PFSK-1 (cell line): ENCODE measurements around the gene LRRC72.

Experiments used
- FOXP2 ChIP-seq: optimal IDR thresholded peaks from 2 replicates; pipeline ENCODE3; 2011; ENCODE audit warnings: borderline replicate concordance, control low read depth, inconsistent platforms; ENCODE audit not compliant: insufficient read depth; ENCODE audit errors: extremely low read length, extremely low read depth
- POLR2AphosphoS5 ChIP-seq: IDR thresholded peaks from 2 replicates; pipeline ENCODE4 v1.6.1; 2012; ENCODE audit warnings: low read depth, mild to moderate bottlenecking, control low read depth, low read length, moderate library complexity
- SIN3A ChIP-seq: IDR thresholded peaks from 2 replicates; pipeline ENCODE4 v1.6.1; 2012; ENCODE audit warnings: mild to moderate bottlenecking, low read length, moderate library complexity, borderline replicate concordance; ENCODE audit not compliant: insufficient read depth
- TAF1 ChIP-seq: IDR thresholded peaks from 2 replicates; pipeline ENCODE4 v1.6.1; 2012; ENCODE audit warnings: low read length, control low read depth, borderline replicate concordance; ENCODE audit not compliant: insufficient read depth
- TF ChIP-seq, protein P1 (sequence below), 2 experiments: IDR thresholded peaks; 2 replicates each; pipeline versions ENCODE4 v1.6.1 to v1.8.0; 2011 to 2012; ENCODE audit warnings: low read depth in 2 of 2, low read length in 2 of 2, control low read depth in 1 of 2, inconsistent platforms in 1 of 2, mild to moderate bottlenecking in 1 of 2, moderate library complexity in 1 of 2; ENCODE audit not compliant: insufficient read depth in 1 of 2

DNA sequence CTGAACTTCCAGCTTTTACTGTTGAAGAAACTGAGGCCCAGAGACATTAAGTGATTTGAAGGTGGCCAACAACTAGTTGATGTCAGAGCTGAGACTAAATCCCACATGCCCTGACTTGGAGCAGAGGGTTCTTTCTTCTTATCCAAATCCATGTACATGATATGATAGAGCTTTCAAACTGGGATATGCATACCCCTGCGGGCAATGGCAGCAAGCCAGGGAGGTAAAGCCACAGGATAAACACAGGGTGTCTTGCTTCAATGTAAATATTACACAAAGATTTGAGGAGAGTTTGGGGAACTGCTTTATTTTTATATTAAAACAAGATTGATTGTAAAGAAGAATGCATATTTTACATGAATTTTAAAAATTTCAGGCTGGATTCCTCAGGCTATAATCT is 2.3 kb upstream of the LRRC72 start:
- TF ChIP-seq TAF1 (no peak), POLR2AphosphoS5 (no peak), SIN3A (no peak), FOXP2 (no peak)
- TF ChIP-seq, protein P1, sequence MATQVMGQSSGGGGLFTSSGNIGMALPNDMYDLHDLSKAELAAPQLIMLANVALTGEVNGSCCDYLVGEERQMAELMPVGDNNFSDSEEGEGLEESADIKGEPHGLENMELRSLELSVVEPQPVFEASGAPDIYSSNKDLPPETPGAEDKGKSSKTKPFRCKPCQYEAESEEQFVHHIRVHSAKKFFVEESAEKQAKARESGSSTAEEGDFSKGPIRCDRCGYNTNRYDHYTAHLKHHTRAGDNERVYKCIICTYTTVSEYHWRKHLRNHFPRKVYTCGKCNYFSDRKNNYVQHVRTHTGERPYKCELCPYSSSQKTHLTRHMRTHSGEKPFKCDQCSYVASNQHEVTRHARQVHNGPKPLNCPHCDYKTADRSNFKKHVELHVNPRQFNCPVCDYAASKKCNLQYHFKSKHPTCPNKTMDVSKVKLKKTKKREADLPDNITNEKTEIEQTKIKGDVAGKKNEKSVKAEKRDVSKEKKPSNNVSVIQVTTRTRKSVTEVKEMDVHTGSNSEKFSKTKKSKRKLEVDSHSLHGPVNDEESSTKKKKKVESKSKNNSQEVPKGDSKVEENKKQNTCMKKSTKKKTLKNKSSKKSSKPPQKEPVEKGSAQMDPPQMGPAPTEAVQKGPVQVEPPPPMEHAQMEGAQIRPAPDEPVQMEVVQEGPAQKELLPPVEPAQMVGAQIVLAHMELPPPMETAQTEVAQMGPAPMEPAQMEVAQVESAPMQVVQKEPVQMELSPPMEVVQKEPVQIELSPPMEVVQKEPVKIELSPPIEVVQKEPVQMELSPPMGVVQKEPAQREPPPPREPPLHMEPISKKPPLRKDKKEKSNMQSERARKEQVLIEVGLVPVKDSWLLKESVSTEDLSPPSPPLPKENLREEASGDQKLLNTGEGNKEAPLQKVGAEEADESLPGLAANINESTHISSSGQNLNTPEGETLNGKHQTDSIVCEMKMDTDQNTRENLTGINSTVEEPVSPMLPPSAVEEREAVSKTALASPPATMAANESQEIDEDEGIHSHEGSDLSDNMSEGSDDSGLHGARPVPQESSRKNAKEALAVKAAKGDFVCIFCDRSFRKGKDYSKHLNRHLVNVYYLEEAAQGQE (IDR thresholded peaks at IDR 0.05; ENCODE audit: insufficient read depth in 1 of 2, low read depth in 2 of 2, low read length in 2 of 2), result no peak
